HepG2 (cell line): ENCODE measurements around the gene ZNF519. TPM values are rescaled to one million over a fixed set of nuclear protein-coding genes. Genes with fewer than 3 reads are reported as not detected.
"Not testable (repeated sequence)": the region's sequence is repeated elsewhere in the genome, so short reads cannot be mapped to it uniquely, and the experiment has no call there.

Experiments
- CCDC6 ChIP-seq: sonication (generic); formaldehyde crosslinking; IDR thresholded peaks from 2 replicates; pipeline ENCODE4 v1.8.1; 2022; ENCODE audit warnings: mild to moderate bottlenecking, missing genetic modification reagents, moderate library complexity
- ERF ChIP-seq: IDR thresholded peaks from 2 replicates; pipeline ENCODE4 v1.6.1; 2018; ENCODE audit warnings: missing biosample characterization, missing genetic modification reagents
- HOXA3 ChIP-seq: sonication (generic); formaldehyde crosslinking; IDR thresholded peaks from 2 replicates; pipeline ENCODE4 v1.5.0; 2020; ENCODE audit warnings: missing genetic modification reagents
- ISX ChIP-seq: sonication (generic); formaldehyde crosslinking; conservative IDR thresholded peaks from 2 replicates; pipeline ENCODE4 v1.5.0; 2020; ENCODE audit warnings: missing genetic modification reagents
- KDM3A ChIP-seq: IDR thresholded peaks from 2 replicates; pipeline ENCODE4 v1.6.1; 2018; ENCODE audit warnings: low read depth, missing compliant biosample characterization
- LCORL ChIP-seq, 2 experiments: fragments of 450-650 bp in 1 of 2; sonication (generic) in 1 of 2; formaldehyde crosslinking in 1 of 2; IDR thresholded peaks; 2 replicates each; pipeline versions ENCODE4 v1.5.0 to v1.6.1; 2017 to 2020; ENCODE audit warnings: antibody characterized with exemption in 1 of 2, missing genetic modification reagents in 1 of 2
- NFKB2 ChIP-seq: sonication (generic); formaldehyde crosslinking; IDR thresholded peaks from 2 replicates; pipeline ENCODE4 v1.4.0; 2020; ENCODE audit warnings: missing genetic modification reagents, borderline replicate concordance
- TARDBP ChIP-seq: sonication (generic); formaldehyde crosslinking; IDR thresholded peaks from 2 replicates; pipeline ENCODE4 v1.8.0; 2022; ENCODE audit warnings: mild to moderate bottlenecking, missing genetic modification reagents
- TOPORS ChIP-seq: sonication (generic); formaldehyde crosslinking; IDR thresholded peaks from 2 replicates; pipeline ENCODE4 v1.8.0; 2023; ENCODE audit warnings: mild to moderate bottlenecking, missing genetic modification reagents
- TP53 ChIP-seq: sonication (generic); formaldehyde crosslinking; conservative IDR thresholded peaks from 2 replicates; pipeline ENCODE4 v1.4.0; 2020; ENCODE audit warnings: missing genetic modification reagents
- ZFX ChIP-seq: sonication (generic); formaldehyde crosslinking; IDR thresholded peaks from 2 replicates; pipeline ENCODE4 v1.4.0; 2020; ENCODE audit warnings: mild to moderate bottlenecking, low read depth, missing genetic modification reagents, moderate library complexity
- ZNF205 ChIP-seq: IDR thresholded peaks from 2 replicates; pipeline ENCODE4 v1.6.1; 2018; ENCODE audit warnings: missing biosample characterization, missing genetic modification reagents
- ZNF232 ChIP-seq: sonication (generic); formaldehyde crosslinking; IDR thresholded peaks from 2 replicates; pipeline ENCODE4 v1.4.0; 2020; ENCODE audit warnings: missing genetic modification reagents, borderline replicate concordance
- ZNF343 ChIP-seq: sonication (generic); formaldehyde crosslinking; IDR thresholded peaks from 2 replicates; pipeline ENCODE4 v1.4.0; 2020; ENCODE audit warnings: mild to moderate bottlenecking, missing genetic modification reagents
- ZNF441 ChIP-seq: sonication (generic); formaldehyde crosslinking; IDR thresholded peaks from 2 replicates; pipeline ENCODE4 v1.7.0; 2021; ENCODE audit warnings: missing genetic modification reagents, borderline replicate concordance
- ZNF501 ChIP-seq: sonication (generic); formaldehyde crosslinking; IDR thresholded peaks from 2 replicates; pipeline ENCODE4 v1.5.1; 2020; ENCODE audit warnings: mild to moderate bottlenecking, moderate library complexity, missing genetic modification reagents
- ZNF563 ChIP-seq: sonication (generic); formaldehyde crosslinking; IDR thresholded peaks from 2 replicates; pipeline ENCODE4 v1.8.0; 2022; ENCODE audit warnings: mild to moderate bottlenecking, moderate library complexity, missing genetic modification reagents
- ZNF709 ChIP-seq: sonication (generic); formaldehyde crosslinking; IDR thresholded peaks from 2 replicates; pipeline ENCODE4 v1.5.0; 2020; ENCODE audit warnings: mild to moderate bottlenecking, missing genetic modification reagents
- ZNF746 ChIP-seq: sonication (generic); formaldehyde crosslinking; IDR thresholded peaks from 2 replicates; pipeline ENCODE4 v1.8.0; 2022; ENCODE audit warnings: mild to moderate bottlenecking, missing genetic modification reagents
- ZNF781 ChIP-seq: sonication (generic); formaldehyde crosslinking; IDR thresholded peaks from 2 replicates; pipeline ENCODE4 v1.5.1; 2020; ENCODE audit warnings: borderline replicate concordance, mild to moderate bottlenecking, missing genetic modification reagents; ENCODE audit errors: not compliant biosample characterization
- polyA plus RNA-seq, 8 experiments: library from polyadenylated mRNA; depleted of rRNA in 3 of 8; stranded (reverse) in 7 of 8; unstranded in 1 of 8; fragments of >200 nt; fragmentation: Illumina TruSeq in 4 of 8; extraction: Trizol in 4 of 8; gene quantifications; 2 replicates each; pipeline versions ENCODE4 v1.2.1 to v1.2.3, GENCODE V29; 2011 to 2016; ENCODE audit warnings: low read depth in 4 of 8, missing spikeins in 1 of 8, mixed read lengths in 1 of 8; ENCODE audit not compliant: insufficient read depth in 1 of 8
- total RNA-seq, 5 experiments: library from RNA; depleted of rRNA; stranded (reverse); fragments of >200 nt; fragmentation: Illumina TruSeq; extraction: Trizol; gene quantifications; 2 replicates each; pipeline ENCODE4 v1.2.3, GENCODE V29; 2016; ENCODE audit warnings: low read depth in 1 of 5
- TF ChIP-seq, protein P1 (sequence below): IDR thresholded peaks from 2 replicates; pipeline ENCODE4 v1.6.1; 2016; ENCODE audit warnings: mild to moderate bottlenecking
- TF ChIP-seq, protein P2 (sequence below): sonication (generic); formaldehyde crosslinking; IDR thresholded peaks from 2 replicates; pipeline ENCODE4 v1.8.0; 2023; ENCODE audit warnings: mild to moderate bottlenecking, missing genetic modification reagents
- TF ChIP-seq, protein P3 (sequence below): sonication (generic); formaldehyde crosslinking; IDR thresholded peaks from 2 replicates; pipeline ENCODE4 v1.9.0; 2022; ENCODE audit warnings: missing genetic modification reagents, mild to moderate bottlenecking, borderline replicate concordance
- TF ChIP-seq, protein P4 (sequence below): conservative IDR thresholded peaks from 2 replicates; pipeline ENCODE4 v1.6.1; 2018; ENCODE audit warnings: missing genetic modification reagents

Gene ZNF519
- total and polyA plus RNA-seq, 2 of the 13 experiments (the other 11 are each of a cell fraction or from before 2014, with no cell fraction given), result 7.3 to 11.1 TPM

DNA sequence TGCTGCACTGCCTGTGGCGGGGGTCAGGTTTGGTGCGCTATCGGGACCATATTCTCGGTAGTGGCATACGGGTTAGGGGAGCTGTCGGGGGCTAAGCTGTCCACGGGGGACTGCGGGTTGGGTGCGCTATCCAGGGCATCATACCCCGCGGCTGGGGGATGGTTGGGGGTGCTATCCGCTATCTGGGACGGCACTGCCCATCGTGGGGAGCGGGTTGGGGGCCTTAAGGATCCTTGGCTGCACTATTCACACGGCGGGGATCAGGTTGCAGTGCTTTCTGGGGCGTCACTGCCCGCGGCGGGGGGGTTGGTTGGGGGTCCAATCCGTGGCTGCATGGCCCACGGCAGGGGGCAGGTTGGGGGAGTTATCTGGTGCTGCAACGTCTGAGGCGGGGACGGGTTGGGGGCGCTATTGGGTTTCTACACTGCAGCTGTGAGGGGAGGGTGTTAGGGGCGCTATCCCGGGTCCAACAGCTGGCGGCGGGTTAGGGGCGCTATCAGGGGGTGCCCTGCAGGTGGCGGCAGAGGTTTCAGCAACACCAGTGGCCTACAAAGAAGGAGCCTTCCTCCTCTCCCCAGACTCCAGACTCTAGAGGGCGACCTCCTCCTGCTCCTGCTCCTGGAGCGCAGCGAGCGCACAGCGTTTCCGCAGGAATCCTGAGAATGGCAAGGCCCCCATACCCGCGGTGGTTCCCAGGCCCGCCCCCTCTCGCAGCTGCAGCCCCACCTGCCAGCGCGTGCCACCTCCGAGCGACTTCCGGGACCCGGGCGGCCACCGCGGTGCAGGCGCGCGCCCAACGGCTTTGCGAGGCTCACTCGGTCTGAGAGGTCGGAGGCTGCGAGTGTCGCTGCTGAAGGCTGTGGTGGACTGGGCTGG is 46.3 kb upstream of the ZNF519 start (continued):
- TF ChIP-seq, protein P1, sequence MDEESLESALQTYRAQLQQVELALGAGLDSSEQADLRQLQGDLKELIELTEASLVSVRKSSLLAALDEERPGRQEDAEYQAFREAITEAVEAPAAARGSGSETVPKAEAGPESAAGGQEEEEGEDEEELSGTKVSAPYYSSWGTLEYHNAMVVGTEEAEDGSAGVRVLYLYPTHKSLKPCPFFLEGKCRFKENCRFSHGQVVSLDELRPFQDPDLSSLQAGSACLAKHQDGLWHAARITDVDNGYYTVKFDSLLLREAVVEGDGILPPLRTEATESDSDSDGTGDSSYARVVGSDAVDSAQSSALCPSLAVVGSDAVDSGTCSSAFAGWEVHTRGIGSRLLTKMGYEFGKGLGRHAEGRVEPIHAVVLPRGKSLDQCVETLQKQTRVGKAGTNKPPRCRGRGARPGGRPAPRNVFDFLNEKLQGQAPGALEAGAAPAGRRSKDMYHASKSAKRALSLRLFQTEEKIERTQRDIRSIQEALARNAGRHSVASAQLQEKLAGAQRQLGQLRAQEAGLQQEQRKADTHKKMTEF, result peak; percentile 68
- not testable (repeated sequence) for TF ChIP-seq LCORL (IDR thresholded peaks at IDR 0.05)
- TF ChIP-seq LCORL (CRISPR knock-in tag; IDR thresholded peaks at IDR 0.05) (peak; percentile 57; the same call in 1 of the 2 replicates), ZFX (CRISPR knock-in tag) (peak; percentile 55), ZNF746 (CRISPR knock-in tag) (peak; percentile 69; the same call in 1 of the 2 replicates), KDM3A (peak; percentile 84), HOXA3 (CRISPR knock-in tag) (peak; percentile 66), ZNF781 (CRISPR knock-in tag) (peak; percentile 69), TOPORS (CRISPR knock-in tag) (0 out of 2 replicates have a peak, but pooled peaks have one; percentile 23), ZNF343 (0 out of 2 replicates have a peak, but pooled peaks have one; percentile 49), TARDBP (peak; percentile 70; the same call in 1 of the 2 replicates), ZNF501 (CRISPR knock-in tag) (0 out of 2 replicates have a peak, but pooled peaks have one; percentile 41), CCDC6 (CRISPR knock-in tag) (peak; percentile 81; the same call in 1 of the 2 replicates), ZNF232 (CRISPR knock-in tag) (peak; percentile 19; the same call in 1 of the 2 replicates), ZNF205 (CRISPR knock-in tag) (peak; percentile 66), TP53 (CRISPR knock-in tag) (0 out of 2 replicates have a peak, but pooled peaks have one; percentile 21), ZNF441 (CRISPR knock-in tag) (peak; percentile 30; the same call in 1 of the 2 replicates), ERF (CRISPR knock-in tag) (peak; percentile 84), ZNF709 (CRISPR knock-in tag) (peak; percentile 52; the same call in 1 of the 2 replicates), ZNF563 (CRISPR knock-in tag) (0 out of 2 replicates have a peak, but pooled peaks have one; percentile 47), ISX (CRISPR knock-in tag) (0 out of 2 replicates have a peak, but pooled peaks have one; percentile 25), NFKB2 (peak; percentile 70; the same call in 1 of the 2 replicates)
- TF ChIP-seq, protein P2, sequence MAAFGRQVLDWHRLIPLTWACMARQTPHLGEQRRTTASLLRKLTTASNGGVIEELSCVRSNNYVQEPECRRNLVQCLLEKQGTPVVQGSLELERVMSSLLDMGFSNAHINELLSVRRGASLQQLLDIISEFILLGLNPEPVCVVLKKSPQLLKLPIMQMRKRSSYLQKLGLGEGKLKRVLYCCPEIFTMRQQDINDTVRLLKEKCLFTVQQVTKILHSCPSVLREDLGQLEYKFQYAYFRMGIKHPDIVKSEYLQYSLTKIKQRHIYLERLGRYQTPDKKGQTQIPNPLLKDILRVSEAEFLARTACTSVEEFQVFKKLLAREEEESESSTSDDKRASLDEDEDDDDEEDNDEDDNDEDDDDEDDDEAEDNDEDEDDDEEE (CRISPR knock-in tag), result 0 out of 2 replicates have a peak, but pooled peaks have one; percentile 69
- TF ChIP-seq, protein P3, sequence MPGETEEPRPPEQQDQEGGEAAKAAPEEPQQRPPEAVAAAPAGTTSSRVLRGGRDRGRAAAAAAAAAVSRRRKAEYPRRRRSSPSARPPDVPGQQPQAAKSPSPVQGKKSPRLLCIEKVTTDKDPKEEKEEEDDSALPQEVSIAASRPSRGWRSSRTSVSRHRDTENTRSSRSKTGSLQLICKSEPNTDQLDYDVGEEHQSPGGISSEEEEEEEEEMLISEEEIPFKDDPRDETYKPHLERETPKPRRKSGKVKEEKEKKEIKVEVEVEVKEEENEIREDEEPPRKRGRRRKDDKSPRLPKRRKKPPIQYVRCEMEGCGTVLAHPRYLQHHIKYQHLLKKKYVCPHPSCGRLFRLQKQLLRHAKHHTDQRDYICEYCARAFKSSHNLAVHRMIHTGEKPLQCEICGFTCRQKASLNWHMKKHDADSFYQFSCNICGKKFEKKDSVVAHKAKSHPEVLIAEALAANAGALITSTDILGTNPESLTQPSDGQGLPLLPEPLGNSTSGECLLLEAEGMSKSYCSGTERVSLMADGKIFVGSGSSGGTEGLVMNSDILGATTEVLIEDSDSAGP (CRISPR knock-in tag), result peak; percentile 80
- TF ChIP-seq, protein P4, sequence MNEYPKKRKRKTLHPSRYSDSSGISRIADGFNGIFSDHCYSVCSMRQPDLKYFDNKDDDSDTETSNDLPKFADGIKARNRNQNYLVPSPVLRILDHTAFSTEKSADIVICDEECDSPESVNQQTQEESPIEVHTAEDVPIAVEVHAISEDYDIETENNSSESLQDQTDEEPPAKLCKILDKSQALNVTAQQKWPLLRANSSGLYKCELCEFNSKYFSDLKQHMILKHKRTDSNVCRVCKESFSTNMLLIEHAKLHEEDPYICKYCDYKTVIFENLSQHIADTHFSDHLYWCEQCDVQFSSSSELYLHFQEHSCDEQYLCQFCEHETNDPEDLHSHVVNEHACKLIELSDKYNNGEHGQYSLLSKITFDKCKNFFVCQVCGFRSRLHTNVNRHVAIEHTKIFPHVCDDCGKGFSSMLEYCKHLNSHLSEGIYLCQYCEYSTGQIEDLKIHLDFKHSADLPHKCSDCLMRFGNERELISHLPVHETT (CRISPR knock-in tag), result 0 out of 2 replicates have a peak, but pooled peaks have one; percentile 34
